Astrocyte of the cerebellum (primary cell): Measurements from ENCODE around the gene TMEM185B.

Experiments
- DNase-seq: peaks from one replicate; pipeline ENCODE4 v3.0.0-alpha.2; 2011; ENCODE audit warnings: low read depth
- H3K4me3 ChIP-seq: 2 replicates; pipeline ENCODE4 v1.5.1; 2011; ENCODE audit warnings: mild to moderate bottlenecking, low read depth, low read length, moderate library complexity
- in situ Hi-C: cut with HindIII; loops from 2 replicates; pipeline ENCODE4 v1.10.0; 2017; ENCODE audit warnings: low sequenced_read_pairs
- TF ChIP-seq, protein P1 (sequence below): IDR thresholded peaks from 2 replicates; pipeline ENCODE4 v1.5.1; 2012; ENCODE audit warnings: low read length, low read depth, moderate library complexity, mild to moderate bottlenecking; ENCODE audit errors: missing control alignments

Gene TMEM185B

DNA sequence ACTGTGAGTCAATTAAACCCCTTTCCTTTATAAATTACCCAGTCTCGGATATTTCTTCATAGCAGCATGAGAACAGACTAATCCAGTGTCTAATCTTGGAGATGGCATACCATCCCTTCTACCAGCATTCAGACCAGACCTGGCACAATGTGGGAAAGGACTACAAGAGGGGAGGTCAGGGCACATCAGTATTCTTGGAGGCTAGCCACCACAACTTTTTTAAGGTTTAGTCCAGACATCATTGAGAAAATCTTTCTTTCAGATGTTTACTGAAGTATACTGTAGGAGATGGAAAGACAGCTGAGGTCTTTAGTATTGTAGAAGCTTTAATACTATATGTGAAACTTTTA lies 33.4 kb upstream of the TMEM185B start:
- TF ChIP-seq, protein P1, sequence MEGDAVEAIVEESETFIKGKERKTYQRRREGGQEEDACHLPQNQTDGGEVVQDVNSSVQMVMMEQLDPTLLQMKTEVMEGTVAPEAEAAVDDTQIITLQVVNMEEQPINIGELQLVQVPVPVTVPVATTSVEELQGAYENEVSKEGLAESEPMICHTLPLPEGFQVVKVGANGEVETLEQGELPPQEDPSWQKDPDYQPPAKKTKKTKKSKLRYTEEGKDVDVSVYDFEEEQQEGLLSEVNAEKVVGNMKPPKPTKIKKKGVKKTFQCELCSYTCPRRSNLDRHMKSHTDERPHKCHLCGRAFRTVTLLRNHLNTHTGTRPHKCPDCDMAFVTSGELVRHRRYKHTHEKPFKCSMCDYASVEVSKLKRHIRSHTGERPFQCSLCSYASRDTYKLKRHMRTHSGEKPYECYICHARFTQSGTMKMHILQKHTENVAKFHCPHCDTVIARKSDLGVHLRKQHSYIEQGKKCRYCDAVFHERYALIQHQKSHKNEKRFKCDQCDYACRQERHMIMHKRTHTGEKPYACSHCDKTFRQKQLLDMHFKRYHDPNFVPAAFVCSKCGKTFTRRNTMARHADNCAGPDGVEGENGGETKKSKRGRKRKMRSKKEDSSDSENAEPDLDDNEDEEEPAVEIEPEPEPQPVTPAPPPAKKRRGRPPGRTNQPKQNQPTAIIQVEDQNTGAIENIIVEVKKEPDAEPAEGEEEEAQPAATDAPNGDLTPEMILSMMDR, result no peak
- no peak for DNase-seq
- in situ Hi-C loops, result no loop called here
- no peak overlapping the region for H3K4me3 ChIP-seq

GRCh38 chr2:120255986-120256650 lies 32.9 kb upstream of the TMEM185B start:
- no peak overlapping the region for H3K4me3 ChIP-seq
- TF ChIP-seq, protein P1, result no peak
- in situ Hi-C loops, result no loop called here
- DNase-seq, result no peak

DNA sequence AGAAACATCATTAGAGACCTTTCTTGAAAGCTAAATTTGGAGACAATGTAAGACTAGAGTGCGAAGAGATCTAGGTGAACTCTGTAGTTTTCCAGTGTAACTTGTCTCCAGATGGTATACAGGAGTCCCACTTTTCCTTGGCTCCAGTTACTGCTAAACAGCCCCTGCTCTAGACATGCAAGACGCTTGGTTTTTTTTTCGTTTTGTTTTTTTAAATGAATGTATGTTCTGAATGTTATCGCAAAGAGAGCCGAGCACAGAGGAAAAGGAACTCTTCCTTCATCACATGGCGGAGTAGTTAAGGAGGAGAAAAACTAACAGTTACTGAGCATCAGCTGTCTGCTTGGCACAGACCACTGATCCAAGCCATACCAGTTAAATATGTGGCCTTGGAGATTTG lies 31.9 kb upstream of the TMEM185B start:
- TF ChIP-seq, protein P1, result no peak
- no peak for DNase-seq
- H3K4me3 ChIP-seq, result no peak overlapping the region
- in situ Hi-C loops, result no loop called here

GRCh38 chr2:120254178-120254577 lies 31.0 kb upstream of the TMEM185B start:
- H3K4me3 ChIP-seq, result peak overlapping the region; percentile 62
- in situ Hi-C loops, result no loop called here
- TF ChIP-seq, protein P1, result no peak
- DNase-seq, result no peak

DNA sequence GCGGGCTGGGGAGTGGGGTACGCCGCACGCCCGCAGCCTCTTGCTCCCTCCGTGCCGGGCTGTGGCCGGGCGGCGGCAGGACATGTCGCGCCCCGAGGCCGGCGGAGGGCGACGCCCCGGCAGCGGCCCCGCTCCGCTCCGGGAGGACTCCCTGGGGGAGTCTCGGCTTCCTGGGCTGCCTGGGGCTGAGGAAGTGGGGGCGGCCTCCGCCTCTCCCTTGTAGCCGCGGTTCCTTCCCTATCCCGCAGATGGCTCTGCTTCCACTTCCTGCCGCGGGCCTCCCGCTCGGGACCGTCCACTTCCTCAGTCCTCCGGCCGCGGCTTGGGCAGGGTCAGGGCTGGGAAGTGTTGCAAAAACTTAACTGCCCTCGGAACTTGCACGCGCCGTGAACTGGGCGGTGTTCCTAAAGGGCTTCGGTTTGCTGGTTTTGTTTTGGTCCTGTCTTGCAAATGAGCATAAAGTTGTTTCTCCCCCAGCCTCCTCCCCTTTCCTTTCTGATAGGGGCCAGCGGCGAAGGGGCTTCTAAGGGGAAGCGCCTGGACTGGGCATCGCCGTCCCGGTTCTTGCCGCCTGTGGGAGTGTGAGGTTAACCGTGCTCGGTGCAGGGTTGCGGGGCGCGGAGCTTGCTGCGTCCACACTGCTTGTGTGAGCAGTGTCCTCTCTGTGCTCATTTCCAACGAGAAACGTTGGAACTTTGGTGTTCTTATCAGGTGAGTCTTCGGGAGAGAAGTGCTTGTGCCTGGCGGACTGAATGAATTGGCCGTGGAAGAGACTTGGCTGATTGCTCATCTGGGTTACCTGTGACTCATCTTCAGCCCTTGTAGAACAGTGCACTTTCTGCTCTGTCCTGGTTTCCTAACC lies 30.1 kb upstream of the TMEM185B start:
- H3K4me3 ChIP-seq, result peak overlapping the region; percentile 62
- TF ChIP-seq, protein P1, result peak; percentile 52
- in situ Hi-C loops, result no loop called here
- DNase-seq, result peak; percentile 34

GRCh38 chr2:120252225-120253020 lies 29.2 kb upstream of the TMEM185B start, which contains the start of gene RALB:
Gene RALB, plus strand, starts transcription at chr2:120252852. Its CDS starts 25,813 bp downstream, at chr2:120278665.
- peak within 1 kb of the TSS; percentile 62 for H3K4me3 ChIP-seq
- in situ Hi-C loops, result no loop called here
- TF ChIP-seq, protein P1, result no peak
- peak; percentile 96 for DNase-seq
